Naive B cell (primary cell): Measurements from ENCODE around the gene OXA1L. TPM values are rescaled to one million over a fixed set of nuclear protein-coding genes. Genes with fewer than 3 reads are reported as not detected.
"Not testable (repeated sequence)": the region's sequence is repeated elsewhere in the genome, so short reads cannot be mapped to it uniquely, and the experiment has no call there.

Experiments
- ATAC-seq, 2 donors: fragments of 150-1000 bp; cut with Tn5 transposase; 2 replicates each; pipeline ENCODE4 v1.10.0; 2021; ENCODE audit warnings: low read depth in 2 of 2, mild to moderate bottlenecking in 2 of 2, moderate library complexity in 2 of 2
- DNase-seq: peaks from one replicate; pipeline ENCODE4 v3.0.0; 2022
- H3K27ac Mint-ChIP-seq, 6 donors: one replicate each; pipeline ENCODE4 v1.8.0; 2020 to 2022; ENCODE audit warnings: mild to moderate bottlenecking in 6 of 6, mixed read lengths in 6 of 6, moderate library complexity in 5 of 6, inconsistent platforms in 2 of 6
- H3K27me3 Mint-ChIP-seq, 3 donors: one replicate each; pipeline ENCODE4 v1.8.0; 2021 to 2022; ENCODE audit warnings: mixed read lengths in 3 of 3, mild to moderate bottlenecking in 1 of 3
- H3K36me3 Mint-ChIP-seq, 2 donors: one replicate each; pipeline ENCODE4 v1.8.0; 2020 to 2022; ENCODE audit warnings: mixed read lengths in 2 of 2, inconsistent platforms in 1 of 2, mild to moderate bottlenecking in 1 of 2
- H3K4me1 Mint-ChIP-seq, 3 donors: one replicate each; pipeline ENCODE4 v1.8.0; 2020 to 2022; ENCODE audit warnings: mixed read lengths in 3 of 3, inconsistent platforms in 1 of 3, mild to moderate bottlenecking in 1 of 3, moderate library complexity in 1 of 3
- H3K4me3 Mint-ChIP-seq, 8 donors: one replicate each; pipeline ENCODE4 v1.8.0; 2020 to 2022; ENCODE audit warnings: mild to moderate bottlenecking in 8 of 8, mixed read lengths in 8 of 8, moderate library complexity in 8 of 8, inconsistent platforms in 2 of 8
- H3K9me3 Mint-ChIP-seq, 7 donors: one replicate each; pipeline ENCODE4 v1.8.0; 2020 to 2022; ENCODE audit warnings: mixed read lengths in 7 of 7, mild to moderate bottlenecking in 5 of 7, inconsistent platforms in 2 of 7, moderate library complexity in 1 of 7
- polyA plus RNA-seq, 6 donors: library from polyadenylated mRNA; unstranded; fragments of 300-500 nt; fragmentation: Illumina TruSeq; gene quantifications; one replicate each; pipeline ENCODE4 v1.2.3, GENCODE V29; 2021; ENCODE audit warnings: low read depth in 6 of 6

OXA1L gene
- polyA plus RNA-seq, 6 donors from 2014 or later = 56.9 to 83.5 (median 74.4) TPM

GRCh38 chr14:22793550-22793949 is 27.1 kb downstream of the OXA1L start:
- not testable (repeated sequence) for ATAC-seq, H3K9me3 Mint-ChIP-seq, H3K36me3 Mint-ChIP-seq, H3K27me3 Mint-ChIP-seq, DNase-seq
- Mint-ChIP-seq H3K27ac (peak overlapping the region in 4 of 6 donors; percentile 89 to 99 (median 94)), H3K4me1 (peaks cover 51 to 91% (median 65%) of the 10 kb centered on the region in 3 donors), H3K4me3 (peak overlapping the region in 3 of 8 donors; percentile 31 to 61 (median 56))

- ATAC-seq (no peak), DNase-seq (no peak)
- peak overlapping the region in 5 of 8 donors; percentile 31 to 68 (median 56) for H3K4me3 Mint-ChIP-seq
- peak overlapping the region; percentile 57 to 99 (median 90) for H3K27ac Mint-ChIP-seq
- peaks cover 0 to 3% (median 0%) of the 10 kb centered on the region in 7 donors for H3K9me3 Mint-ChIP-seq
- H3K27me3 Mint-ChIP-seq = no peaks in the 10 kb centered on the region
- H3K4me1 Mint-ChIP-seq = peaks cover 52 to 92% (median 69%) of the 10 kb centered on the region in 3 donors
- no peaks in the 10 kb centered on the region for H3K36me3 Mint-ChIP-seq
Measured at GRCh38 chr14:22793976-22794375, 27.5 kb downstream of the OXA1L start.

GRCh38 chr14:22794551-22794951 is 28.1 kb downstream of the OXA1L start:
- Mint-ChIP-seq H3K36me3 (no peaks in the 10 kb centered on the region), H3K4me3 (peak overlapping the region in 7 of 8 donors; percentile 9 to 87 (median 60)), H3K4me1 (peaks cover 55 to 90% (median 67%) of the 10 kb centered on the region in 3 donors), H3K27me3 (no peaks in the 10 kb centered on the region), H3K9me3 (peaks cover 0 to 3% (median 0%) of the 10 kb centered on the region in 7 donors), H3K27ac (peak overlapping the region; percentile 69 to 99 (median 90))
- ATAC-seq (peak; percentile 73 to 76), DNase-seq (peak; percentile 15)

DNA sequence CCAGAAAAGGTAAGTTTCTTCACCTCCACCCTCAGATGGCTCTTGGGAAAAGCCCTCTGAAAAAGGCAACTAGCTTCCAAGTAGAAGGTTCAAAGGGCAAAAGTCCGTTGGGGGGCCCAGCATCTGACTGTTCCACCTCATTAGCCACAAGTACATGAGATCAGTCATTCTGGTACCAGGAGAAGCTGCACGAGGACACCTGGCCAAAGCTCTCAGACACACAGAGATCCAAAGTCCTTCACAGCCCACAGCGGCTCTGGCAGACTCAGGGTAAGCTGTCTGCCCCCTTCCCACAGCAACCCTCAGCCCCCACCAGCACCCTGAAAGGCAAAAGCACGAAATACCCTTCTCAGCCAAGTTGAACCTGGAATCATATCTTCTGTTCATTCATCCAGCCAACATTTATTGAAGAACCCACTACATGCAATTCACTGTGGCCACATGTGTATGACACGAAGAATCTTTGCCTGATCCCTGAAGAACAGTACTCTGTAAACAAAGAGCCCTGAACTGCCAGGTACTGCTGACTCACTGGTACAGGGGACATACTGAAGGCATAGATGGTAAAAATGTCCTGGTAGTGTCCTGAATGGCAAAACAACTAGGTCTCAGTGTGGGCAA is 29.7 kb downstream of the OXA1L start:
- H3K4me1 Mint-ChIP-seq = peaks cover 51 to 90% (median 61%) of the 10 kb centered on the region in 3 donors
- DNase-seq (no peak), ATAC-seq (no peak)
- H3K27me3 Mint-ChIP-seq = no peaks in the 10 kb centered on the region
- H3K4me3 Mint-ChIP-seq = peak overlapping the region in 2 of 8 donors; percentile 56 to 59
- peaks cover 0 to 3% (median 0%) of the 10 kb centered on the region in 7 donors for H3K9me3 Mint-ChIP-seq
- H3K27ac Mint-ChIP-seq = peak overlapping the region in 5 of 6 donors; percentile 5 to 92 (median 79)
- H3K36me3 Mint-ChIP-seq = peaks cover 0 to 12% of the 10 kb centered on the region in 2 donors

DNA sequence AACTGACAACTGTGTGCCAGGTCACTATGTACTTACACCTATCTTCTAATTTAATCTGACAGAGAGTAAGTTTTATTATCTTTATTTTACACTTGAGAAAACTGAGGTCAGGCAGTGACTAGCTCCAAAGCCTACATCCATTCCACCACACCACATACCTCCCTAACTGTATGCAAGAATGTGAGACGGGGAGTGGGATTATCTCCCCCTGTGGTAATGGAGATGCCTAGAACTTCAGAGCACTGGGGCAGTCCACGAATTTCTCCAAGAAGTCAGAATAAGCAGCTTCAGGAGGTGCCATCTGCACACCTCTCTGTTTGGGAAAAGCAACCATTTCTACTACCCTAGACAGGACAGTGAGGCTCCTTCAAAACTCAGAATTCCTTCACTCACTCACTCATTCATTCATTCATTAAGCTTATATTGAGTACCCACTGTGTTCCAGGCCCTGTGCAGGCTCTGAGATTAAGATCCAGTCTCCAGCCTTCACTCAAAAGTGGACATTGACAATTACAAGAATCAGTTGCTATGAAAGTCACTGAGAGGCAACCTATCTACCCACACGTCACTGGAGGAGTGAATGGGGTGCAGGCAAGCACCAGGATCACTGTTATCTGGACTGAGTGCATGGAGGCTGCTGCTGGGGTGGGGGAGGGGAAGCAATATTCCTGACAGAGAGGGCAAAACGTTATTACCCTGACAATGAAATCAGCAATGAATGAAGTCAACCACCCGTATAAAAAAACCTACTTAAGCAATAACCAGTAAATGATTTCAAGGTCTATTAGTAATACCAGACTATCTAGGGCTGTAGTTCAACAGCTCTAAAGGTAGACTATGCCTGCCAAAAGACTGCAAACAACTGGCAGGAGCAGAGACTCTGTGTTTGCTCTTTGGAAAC is 30.8 kb downstream of the OXA1L start:
- Mint-ChIP-seq H3K9me3 (peaks cover 0 to 3% (median 0%) of the 10 kb centered on the region in 7 donors), H3K4me1 (peaks cover 45 to 90% (median 66%) of the 10 kb centered on the region in 3 donors), H3K27ac (peak overlapping the region in 1 of 6 donors; percentile 27), H3K36me3 (peaks cover under 1 to 12% of the 10 kb centered on the region in 2 donors), H3K27me3 (no peaks in the 10 kb centered on the region), H3K4me3 (no peak overlapping the region)
- ATAC-seq (no peak), DNase-seq (no peak)

DNA sequence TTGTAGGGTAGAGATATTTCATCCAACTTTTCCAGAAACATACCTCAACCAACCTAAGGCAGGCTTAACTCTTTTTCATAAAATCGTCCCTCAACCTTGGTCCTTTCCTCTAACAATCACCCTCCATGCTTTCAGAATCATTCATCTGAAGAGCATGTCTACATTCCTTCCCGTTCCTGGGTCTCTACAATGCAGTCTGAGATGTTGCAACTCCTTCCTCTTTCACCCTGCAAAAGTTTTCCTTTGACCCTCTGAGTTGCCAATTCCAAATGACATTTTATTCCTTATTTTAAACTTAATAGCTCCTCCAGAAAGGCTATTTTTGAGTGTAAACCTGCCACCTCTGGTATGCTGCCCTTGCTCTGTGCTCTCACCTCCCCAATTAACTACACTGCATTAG is 32.0 kb downstream of the OXA1L start:
- DNase-seq = no peak
- Mint-ChIP-seq H3K4me1 (peaks cover 57 to 96% (median 78%) of the 10 kb centered on the region in 3 donors), H3K36me3 (peaks cover 6 to 12% of the 10 kb centered on the region in 2 donors), H3K27ac (peak overlapping the region in 4 of 6 donors; percentile 17 to 72 (median 66)), H3K4me3 (no peak overlapping the region), H3K27me3 (no peaks in the 10 kb centered on the region), H3K9me3 (peaks cover 0 to 3% (median 0%) of the 10 kb centered on the region in 7 donors)
- ATAC-seq = no peak

DNA sequence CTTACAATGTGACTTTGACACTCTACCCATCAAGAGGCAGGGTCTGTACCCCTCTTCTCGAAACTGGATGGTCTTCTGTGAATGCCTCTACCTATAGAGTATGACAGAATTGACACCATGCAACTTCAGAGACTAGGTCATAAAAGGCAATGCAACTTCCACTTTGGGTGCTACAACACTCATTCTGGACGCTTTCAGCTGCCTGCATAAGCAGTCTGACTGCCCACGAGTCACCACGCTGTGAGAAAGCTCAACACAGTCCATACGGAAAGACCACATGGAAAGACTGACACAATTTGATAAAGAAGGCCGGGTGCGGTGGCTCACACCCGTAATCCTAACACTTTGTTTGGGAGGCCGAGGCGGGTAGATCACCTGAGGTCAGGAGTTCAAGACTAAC is 33.9 kb downstream of the OXA1L start:
- peak overlapping the region in 2 of 6 donors; percentile 29 to 46 for H3K27ac Mint-ChIP-seq
- no peaks in the 10 kb centered on the region for H3K27me3 Mint-ChIP-seq
- H3K36me3 Mint-ChIP-seq = peaks cover 6 to 12% of the 10 kb centered on the region in 2 donors

DNA sequence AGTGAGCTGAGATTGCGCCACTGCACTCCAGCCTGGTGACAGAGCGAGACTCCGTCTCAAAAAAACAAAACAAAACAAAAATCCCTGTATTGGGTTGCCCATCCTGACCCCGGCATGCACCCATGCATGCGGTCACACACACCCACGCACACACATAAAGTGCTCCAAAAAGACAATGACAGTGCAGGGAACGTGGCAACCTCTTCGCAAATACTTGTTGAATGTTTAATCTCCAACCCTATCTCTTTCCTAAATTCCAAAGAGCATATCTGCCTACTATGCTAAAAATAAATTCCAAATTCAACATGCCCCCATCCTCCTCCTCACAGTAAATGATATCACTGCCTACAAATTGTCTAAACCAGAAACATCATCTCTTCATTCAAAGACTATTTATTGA is 35.2 kb downstream of the OXA1L start:
- ATAC-seq (no peak), DNase-seq (no peak)
- Mint-ChIP-seq H3K27ac (peak overlapping the region in 2 of 6 donors; percentile 68 to 93), H3K4me1 (peaks cover 57 to 91% (median 74%) of the 10 kb centered on the region in 3 donors), H3K36me3 (peaks cover 6 to 12% of the 10 kb centered on the region in 2 donors), H3K27me3 (no peaks in the 10 kb centered on the region), H3K4me3 (peak overlapping the region in 1 of 8 donors; percentile 71), H3K9me3 (peaks cover 0 to 2% (median 0%) of the 10 kb centered on the region in 7 donors)

More for the DNA sequence above, 33.9 kb downstream of the OXA1L start:
- ATAC-seq (no peak), DNase-seq (no peak)
- peaks cover 58 to 96% (median 84%) of the 10 kb centered on the region in 3 donors for H3K4me1 Mint-ChIP-seq
- H3K4me3 Mint-ChIP-seq = no peak overlapping the region
- H3K9me3 Mint-ChIP-seq = peaks cover 0 to 2% (median 0%) of the 10 kb centered on the region in 7 donors

- Mint-ChIP-seq H3K36me3 (peaks cover 6 to 12% of the 10 kb centered on the region in 2 donors), H3K4me3 (peak overlapping the region; percentile 64 to 93 (median 80))
Measured at GRCh38 chr14:22802860-22803686, 36.6 kb downstream of the OXA1L start.

DNA sequence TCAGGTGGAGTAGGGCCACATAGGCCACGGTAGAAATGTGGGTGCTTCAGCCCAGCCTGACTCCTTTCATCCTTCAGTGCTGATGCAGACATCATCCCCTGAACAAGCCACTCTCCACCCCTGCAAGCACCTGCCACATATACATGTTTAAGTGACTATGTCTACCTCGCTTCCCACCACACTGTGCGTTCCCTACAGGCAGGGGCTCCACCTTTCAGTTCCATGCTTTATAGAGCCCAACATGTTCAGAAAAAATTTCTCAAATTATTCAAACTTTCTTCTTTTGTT is 37.1 kb downstream of the OXA1L start:
- Mint-ChIP-seq H3K36me3 (peaks cover 6 to 12% of the 10 kb centered on the region in 2 donors), H3K27me3 (no peaks in the 10 kb centered on the region), H3K9me3 (peaks cover 0 to 2% (median 0%) of the 10 kb centered on the region in 7 donors), H3K4me1 (peaks cover 64 to 92% (median 78%) of the 10 kb centered on the region in 3 donors), H3K4me3 (peak overlapping the region; percentile 64 to 93 (median 80)), H3K27ac (peak overlapping the region; percentile 57 to 99 (median 91))
- ATAC-seq (peak; percentile 50 to 52), DNase-seq (no peak)

More at GRCh38 chr14:22802860-22803686, 36.6 kb downstream of the OXA1L start:
- peaks cover 67 to 92% (median 78%) of the 10 kb centered on the region in 3 donors for H3K4me1 Mint-ChIP-seq
- peak; percentile 90 to 91 for ATAC-seq
- peak; percentile 29 for DNase-seq
- peak overlapping the region; percentile 89 to 99 (median 93) for H3K27ac Mint-ChIP-seq
- H3K27me3 Mint-ChIP-seq = no peaks in the 10 kb centered on the region
- peaks cover 0 to 2% (median 0%) of the 10 kb centered on the region in 7 donors for H3K9me3 Mint-ChIP-seq

DNA sequence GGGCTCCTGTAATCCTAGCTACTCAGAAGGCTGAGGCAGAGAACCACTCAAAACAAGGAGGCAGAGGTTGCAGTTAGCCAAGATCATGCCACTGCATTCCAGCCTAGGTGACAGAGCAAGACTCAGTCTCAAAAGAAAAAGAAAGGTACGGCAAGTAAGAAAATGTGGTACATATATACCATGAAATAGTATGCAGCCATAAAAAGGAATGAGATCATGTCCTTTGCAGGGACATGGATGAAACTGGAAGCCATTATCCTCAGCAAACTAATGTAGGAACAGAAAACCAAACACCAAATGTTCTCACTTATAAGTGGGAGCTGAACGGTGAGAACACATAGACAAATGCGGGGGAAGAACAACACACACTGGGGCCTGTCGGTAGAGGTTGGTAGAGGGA is 38.7 kb downstream of the OXA1L start:
- not testable (repeated sequence) for H3K27me3 Mint-ChIP-seq, ATAC-seq, H3K9me3 Mint-ChIP-seq, DNase-seq, H3K36me3 Mint-ChIP-seq
- H3K4me1 Mint-ChIP-seq = peaks cover 53 to 90% (median 69%) of the 10 kb centered on the region in 3 donors
- H3K27ac Mint-ChIP-seq = peak overlapping the region in 1 of 6 donors; percentile 93
- peak overlapping the region in 4 of 8 donors; percentile 3 to 93 (median 47) for H3K4me3 Mint-ChIP-seq

GRCh38 chr14:22807432-22808087 is 41.1 kb downstream of the OXA1L start:
- Mint-ChIP-seq H3K36me3 (peaks cover 0 to 3% of the 10 kb centered on the region in 2 donors), H3K9me3 (peaks cover 0 to 2% (median 0%) of the 10 kb centered on the region in 7 donors), H3K4me1 (peaks cover 57 to 88% (median 70%) of the 10 kb centered on the region in 3 donors), H3K27ac (peak overlapping the region in 5 of 6 donors; percentile 0 to 87 (median 57)), H3K27me3 (no peaks in the 10 kb centered on the region), H3K4me3 (peak overlapping the region in 3 of 8 donors; percentile 36 to 44 (median 40))
- DNase-seq = no peak
- ATAC-seq = no peak
